Activated CD4-positive, alpha-beta T cell treated with anti-CD3 and anti-CD28 coated beads, Interleukin-2, amount 10 ng/mL, durations not matched to agents 7 days and 5 days (primary cell): ENCODE measurements around the gene CHST6. TPM values are rescaled to one million over a fixed set of nuclear protein-coding genes. Genes with fewer than 3 reads are reported as not detected.
"Not testable (repeated sequence)": the region's sequence is repeated elsewhere in the genome, so short reads cannot be mapped to it uniquely, and the experiment has no call there.

Experiments used
- CTCF ChIA-PET: fragments of 350-600 bp; sonication (Branson Sonifier 250); formaldehyde crosslinking; loops from one replicate; lab custom pipeline; 2021; ENCODE audit warnings: antibody characterized with exemption; lab: Charles Lee
- POLR2A ChIA-PET: fragments of 350-600 bp; sonication (Branson Sonifier 250); formaldehyde crosslinking; loops from one replicate; lab custom pipeline; 2021; ENCODE audit warnings: antibody characterized with exemption; lab: Charles Lee
- DNase-seq: peaks from one replicate; pipeline ENCODE4 v3.0.0-alpha.2; 2020
- H3K27ac Mint-ChIP-seq: one replicate; pipeline ENCODE4 v1.8.0; 2021; ENCODE audit warnings: mild to moderate bottlenecking, moderate library complexity, mixed read lengths
- H3K27me3 Mint-ChIP-seq: one replicate; pipeline ENCODE4 v1.8.0; 2021; ENCODE audit warnings: mixed read lengths
- H3K36me3 Mint-ChIP-seq: one replicate; pipeline ENCODE4 v1.8.0; 2021; ENCODE audit warnings: low read depth, mixed read lengths
- H3K4me1 Mint-ChIP-seq: one replicate; pipeline ENCODE4 v1.8.0; 2021; ENCODE audit warnings: mixed read lengths
- H3K4me3 Mint-ChIP-seq: one replicate; pipeline ENCODE4 v1.8.0; 2021; ENCODE audit warnings: mild to moderate bottlenecking, moderate library complexity, mixed read lengths
- H3K9me3 Mint-ChIP-seq: one replicate; pipeline ENCODE4 v1.8.0; 2021; ENCODE audit warnings: mixed read lengths
- total RNA-seq, 2 experiments: library from RNA; stranded (reverse); gene quantifications; one replicate each; pipeline ENCODE4 v1.2.3, GENCODE V29; 2021

CHST6 gene
- total RNA-seq, 2 experiments from 2014 or later: not detected

DNA sequence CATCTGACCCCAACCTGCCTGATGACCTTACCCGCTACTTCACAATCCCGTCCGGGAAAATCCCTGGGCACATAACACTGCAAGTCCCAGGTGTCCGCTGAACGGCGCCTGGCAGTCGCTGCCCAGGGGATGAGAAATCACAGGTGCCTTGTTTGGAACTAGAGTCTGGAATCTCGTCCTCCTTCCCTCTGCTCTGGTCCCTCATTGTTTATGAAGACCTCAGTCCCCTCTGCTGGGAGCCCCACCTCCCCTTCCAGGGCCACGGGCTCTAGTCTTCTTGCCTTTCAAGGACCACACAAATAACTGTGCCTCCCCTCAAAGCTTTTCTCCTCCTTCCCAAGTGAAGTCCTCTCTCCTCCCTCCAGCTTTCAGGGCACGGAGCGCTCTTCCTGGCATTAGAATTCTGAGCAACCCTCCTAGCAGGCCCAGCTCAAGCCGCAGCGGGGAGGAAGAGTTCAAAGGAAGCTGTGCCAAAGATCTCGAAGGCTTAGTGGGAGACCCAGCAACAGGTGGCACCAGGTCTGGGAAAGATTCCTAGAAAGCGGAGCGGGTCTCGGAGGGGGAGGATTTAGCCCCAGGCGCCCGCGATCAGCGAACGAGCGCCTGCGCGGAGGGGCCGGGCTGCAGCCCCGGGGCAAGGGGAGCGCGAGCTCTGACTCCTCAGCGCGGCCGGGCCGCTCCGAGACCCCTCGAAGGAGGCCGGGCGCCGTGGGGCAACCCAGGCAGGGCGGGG, 31.7 kb downstream of the CHST6 start:
- DNase-seq: peak; percentile 29
- Mint-ChIP-seq H3K4me1 (peaks cover 42% of the 10 kb centered on the region), H3K36me3 (peaks cover 24% of the 10 kb centered on the region), H3K4me3 (peak overlapping the region; percentile 83), H3K27ac (peak overlapping the region; percentile 91)
- H3K27me3 Mint-ChIP-seq, H3K9me3 Mint-ChIP-seq, POLR2A ChIA-PET: not testable (repeated sequence)
- CTCF ChIA-PET: interaction anchor here (0.7 to 2.5 kb wide), 12 partner anchors 8 to 264 kb away, joined by 3 to 15 read pairs (median 4); partner anchors contain the start of gene ADAT1

DNA sequence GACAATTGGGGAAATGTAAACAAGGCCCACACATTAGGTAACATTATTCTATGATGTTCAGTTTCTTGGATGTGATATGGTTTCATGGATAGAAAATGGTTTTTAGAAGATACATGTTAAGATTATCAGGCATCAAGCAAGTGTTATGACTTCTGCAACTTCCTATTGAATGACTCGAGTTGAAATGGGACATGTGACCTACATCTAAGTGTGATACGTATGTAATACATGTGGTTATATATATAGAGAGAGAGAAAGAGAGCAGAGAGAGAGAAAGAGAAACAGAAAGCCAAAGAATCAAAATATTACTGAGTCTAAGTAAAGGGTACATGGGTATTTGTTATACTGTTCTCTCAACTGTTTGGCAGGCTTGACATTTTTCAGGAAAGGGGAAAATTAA, 32.4 kb downstream of the CHST6 start:
- H3K27me3 Mint-ChIP-seq: no peaks in the 10 kb centered on the region
- H3K27ac Mint-ChIP-seq: peak overlapping the region; percentile 91
- peak overlapping the region; percentile 83 for H3K4me3 Mint-ChIP-seq
- H3K36me3 Mint-ChIP-seq: peaks cover 24% of the 10 kb centered on the region
- peaks cover 45% of the 10 kb centered on the region for H3K4me1 Mint-ChIP-seq
- POLR2A ChIA-PET: no interaction called here
- CTCF ChIA-PET: interaction anchor here (0.6 to 1.4 kb wide), 2 partner anchors 8 to 49 kb away, joined by 3 read pairs; no protein-coding TSS in a partner anchor
- no peaks in the 10 kb centered on the region for H3K9me3 Mint-ChIP-seq
- peak; percentile 24 for DNase-seq

GRCh38 chr16:75461575-75461974, 33.7 kb downstream of the CHST6 start:
- Mint-ChIP-seq H3K9me3 (no peaks in the 10 kb centered on the region), H3K4me3 (no peak overlapping the region), H3K36me3 (peaks cover 24% of the 10 kb centered on the region), H3K4me1 (peaks cover 47% of the 10 kb centered on the region), H3K27me3 (no peaks in the 10 kb centered on the region), H3K27ac (peak overlapping the region; percentile 91)
- no peak for DNase-seq
- POLR2A ChIA-PET: no interaction called here
- CTCF ChIA-PET: no interaction called here

DNA sequence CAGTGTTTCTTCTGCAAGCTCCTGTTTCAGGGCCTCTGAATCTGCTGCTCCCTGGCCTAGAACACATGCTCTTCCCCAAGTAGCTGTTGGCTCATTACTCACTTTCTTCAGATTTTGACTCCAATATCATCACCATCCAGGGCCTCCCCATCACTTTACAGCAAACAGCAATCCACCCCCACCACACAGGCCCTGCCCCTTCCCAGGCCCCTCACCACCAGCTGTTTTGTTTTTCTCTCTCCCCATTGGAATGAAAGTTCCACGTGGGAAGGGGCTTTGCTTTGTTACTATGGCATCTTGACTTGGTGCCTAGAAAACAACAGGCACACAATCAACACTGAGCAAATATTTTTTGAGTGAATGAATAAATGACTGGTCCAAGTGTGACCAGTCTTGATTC, 34.8 kb downstream of the CHST6 start:
- peaks cover 24% of the 10 kb centered on the region for H3K36me3 Mint-ChIP-seq
- H3K4me1 Mint-ChIP-seq: peaks cover 49% of the 10 kb centered on the region
- peak overlapping the region; percentile 1 for H3K27ac Mint-ChIP-seq
- ChIA-PET CTCF (no interaction called here), POLR2A (no interaction called here)
- no peak for DNase-seq
- H3K27me3 Mint-ChIP-seq: no peaks in the 10 kb centered on the region
- H3K9me3 Mint-ChIP-seq: no peaks in the 10 kb centered on the region
- no peak overlapping the region for H3K4me3 Mint-ChIP-seq

GRCh38 chr16:75459691-75460090, 35.5 kb downstream of the CHST6 start:
- ChIA-PET POLR2A (no interaction called here), CTCF (no interaction called here)
- Mint-ChIP-seq H3K4me3 (no peak overlapping the region), H3K36me3 (peaks cover 24% of the 10 kb centered on the region), H3K4me1 (peaks cover 46% of the 10 kb centered on the region), H3K27me3 (no peaks in the 10 kb centered on the region), H3K9me3 (no peaks in the 10 kb centered on the region), H3K27ac (no peak overlapping the region)
- no peak for DNase-seq

- H3K4me1 Mint-ChIP-seq: peaks cover 49% of the 10 kb centered on the region
- peaks cover 27% of the 10 kb centered on the region for H3K36me3 Mint-ChIP-seq
- no peak for DNase-seq
- H3K27me3 Mint-ChIP-seq: no peaks in the 10 kb centered on the region
- CTCF ChIA-PET: interaction anchor here (1.0 to 1.9 kb wide), 3 partner anchors 13 to 27 kb away, joined by 3 to 6 read pairs (median 3); no protein-coding TSS in a partner anchor
- H3K4me3 Mint-ChIP-seq: no peak overlapping the region
- POLR2A ChIA-PET: no interaction called here
- H3K9me3 Mint-ChIP-seq: no peaks in the 10 kb centered on the region
- no peak overlapping the region for H3K27ac Mint-ChIP-seq
Observed at GRCh38 chr16:75458439-75458838, 36.8 kb downstream of the CHST6 start.

DNA sequence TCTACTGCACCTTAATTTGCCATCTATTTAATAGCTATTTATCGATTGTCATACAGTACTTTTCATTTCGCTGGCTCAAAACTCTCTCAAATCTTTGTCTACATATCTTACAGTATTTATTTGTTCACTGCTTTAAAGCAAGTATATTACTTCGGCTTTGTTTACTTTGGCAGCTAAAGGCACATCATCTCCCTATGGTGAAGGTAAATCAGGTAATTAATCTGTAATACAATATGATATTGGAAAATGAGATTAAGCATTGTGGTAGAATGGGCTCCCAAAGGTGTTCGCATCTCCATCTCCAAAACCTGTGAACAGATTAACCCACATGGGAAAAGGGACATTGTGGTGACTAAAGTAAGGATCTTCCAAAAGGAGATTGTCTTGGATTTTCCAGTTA, 37.2 kb downstream of the CHST6 start:
- H3K4me3 Mint-ChIP-seq: no peak overlapping the region

GRCh38 chr16:75457485-75458021, 37.7 kb downstream of the CHST6 start:
- H3K27me3 Mint-ChIP-seq: no peaks in the 10 kb centered on the region
- H3K9me3 Mint-ChIP-seq: no peaks in the 10 kb centered on the region
- H3K36me3 Mint-ChIP-seq: peaks cover 24% of the 10 kb centered on the region
- no peak for DNase-seq
- POLR2A ChIA-PET: no interaction called here
- H3K27ac Mint-ChIP-seq: peak overlapping the region; percentile 41
- H3K4me1 Mint-ChIP-seq: peaks cover 43% of the 10 kb centered on the region
- no peak overlapping the region for H3K4me3 Mint-ChIP-seq
- CTCF ChIA-PET: interaction anchor here (1.2 to 1.9 kb wide), 2 partner anchors 14 to 27 kb away, joined by 3 to 6 read pairs; no protein-coding TSS in a partner anchor

More for the DNA sequence above, 37.2 kb downstream of the CHST6 start:
- Mint-ChIP-seq H3K27ac (no peak overlapping the region), H3K4me1 (peaks cover 47% of the 10 kb centered on the region), H3K27me3 (no peaks in the 10 kb centered on the region), H3K9me3 (no peaks in the 10 kb centered on the region), H3K36me3 (peaks cover 25% of the 10 kb centered on the region)
- POLR2A ChIA-PET: no interaction called here
- DNase-seq: no peak
- CTCF ChIA-PET: interaction anchor here (1.0 to 1.9 kb wide), 3 partner anchors 13 to 27 kb away, joined by 3 to 6 read pairs (median 3); no protein-coding TSS in a partner anchor

DNA sequence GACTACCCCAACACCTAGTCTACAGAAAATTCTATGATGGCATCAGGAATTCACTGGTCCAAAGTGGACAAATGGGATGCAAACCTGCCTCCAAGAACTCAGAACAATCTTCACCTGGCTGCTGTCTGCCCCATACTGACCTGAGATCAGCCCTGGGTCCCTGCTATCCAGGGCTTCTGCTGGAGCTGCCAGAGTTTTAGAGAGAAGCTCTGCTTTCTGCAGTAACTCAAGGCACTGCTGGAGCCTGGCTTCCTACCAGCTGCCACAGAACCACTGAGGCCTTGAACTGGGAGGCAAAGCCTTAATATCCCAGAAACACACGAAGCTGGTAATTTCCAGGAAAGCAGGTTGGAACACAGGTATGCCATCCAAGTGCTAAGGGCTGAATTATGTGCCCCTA, 38.3 kb downstream of the CHST6 start:
- ChIA-PET POLR2A (no interaction called here), CTCF (interaction anchor here (1.9 kb wide), 1 partner anchor 26 kb away, joined by 6 read pairs; no protein-coding TSS in a partner anchor)
- Mint-ChIP-seq H3K4me3 (no peak overlapping the region), H3K27me3 (no peaks in the 10 kb centered on the region), H3K9me3 (no peaks in the 10 kb centered on the region), H3K4me1 (peaks cover 37% of the 10 kb centered on the region), H3K36me3 (peaks cover 24% of the 10 kb centered on the region), H3K27ac (peak overlapping the region; percentile 63)
- DNase-seq: no peak

DNA sequence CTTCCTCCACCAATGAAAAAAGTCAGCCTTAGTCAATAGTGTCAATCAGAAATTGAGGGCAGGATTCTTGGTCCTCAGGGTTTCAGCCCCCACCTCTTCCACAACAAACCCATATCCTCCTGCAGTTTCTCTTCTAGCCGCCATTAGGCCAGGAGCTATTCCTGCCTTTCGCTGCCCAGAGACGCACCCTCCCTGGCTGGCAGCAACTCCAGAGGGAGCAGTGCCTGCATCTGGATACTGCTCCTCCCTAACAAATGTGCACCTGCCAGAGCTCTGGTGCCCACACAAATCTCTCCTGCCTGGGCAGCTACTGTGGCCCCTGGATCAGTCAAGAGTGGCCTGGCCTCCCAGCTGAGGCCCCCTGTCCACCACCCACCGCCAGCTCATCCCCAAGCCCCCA, 38.8 kb downstream of the CHST6 start:
- POLR2A ChIA-PET, DNase-seq, H3K4me3 Mint-ChIP-seq, H3K9me3 Mint-ChIP-seq, H3K27me3 Mint-ChIP-seq: not testable (repeated sequence)
- Mint-ChIP-seq H3K36me3 (peaks cover 22% of the 10 kb centered on the region), H3K27ac (peak overlapping the region; percentile 63), H3K4me1 (peaks cover 32% of the 10 kb centered on the region)
- CTCF ChIA-PET: interaction anchor here (1.3 kb wide), 1 partner anchor 9 kb away, joined by 3 read pairs; no protein-coding TSS in a partner anchor

DNA sequence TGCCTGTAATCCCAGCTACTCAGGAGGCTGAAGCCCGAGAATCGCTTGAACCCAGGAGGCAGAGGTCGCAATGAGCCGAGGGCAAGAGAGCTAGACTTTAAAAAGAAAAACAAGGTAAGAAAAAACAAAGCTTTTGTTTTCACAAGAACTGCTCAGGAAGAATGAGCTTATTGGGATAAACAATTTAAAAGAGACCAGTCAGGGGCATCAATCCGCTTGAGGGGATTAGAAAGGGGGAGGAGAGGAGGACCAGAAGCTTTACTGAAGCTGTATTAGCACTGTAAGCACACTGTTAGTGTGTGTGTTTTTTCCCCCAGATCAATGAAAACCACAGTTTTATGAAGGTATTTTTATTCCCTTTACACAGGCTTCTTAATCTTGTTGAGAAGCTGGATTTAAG, 39.6 kb downstream of the CHST6 start:
- DNase-seq: no peak
- no peak overlapping the region for H3K4me3 Mint-ChIP-seq
- H3K4me1 Mint-ChIP-seq: peaks cover 24% of the 10 kb centered on the region
- H3K27me3 Mint-ChIP-seq: no peaks in the 10 kb centered on the region
- H3K27ac Mint-ChIP-seq: no peak overlapping the region
- peaks cover 23% of the 10 kb centered on the region for H3K36me3 Mint-ChIP-seq
- ChIA-PET CTCF (interaction anchor here (0.6 to 1.3 kb wide), 4 partner anchors 8 to 691 kb away, joined by 3 to 5 read pairs (median 3); no protein-coding TSS in a partner anchor), POLR2A (interaction anchor here (0.7 kb wide), 1 partner anchor 21 kb away, joined by 3 read pairs; no protein-coding TSS in a partner anchor)
- H3K9me3 Mint-ChIP-seq: no peaks in the 10 kb centered on the region

- Mint-ChIP-seq H3K27ac (no peak overlapping the region), H3K4me1 (peaks cover 13% of the 10 kb centered on the region), H3K36me3 (peaks cover 20% of the 10 kb centered on the region), H3K27me3 (no peaks in the 10 kb centered on the region), H3K4me3 (no peak overlapping the region), H3K9me3 (no peaks in the 10 kb centered on the region)
- ChIA-PET CTCF (interaction anchor here (0.7 to 2.0 kb wide), 4 partner anchors 11 to 32 kb away, joined by 3 to 6 read pairs (median 4); no protein-coding TSS in a partner anchor), POLR2A (no interaction called here)
- no peak for DNase-seq
Observed at GRCh38 chr16:75452464-75453190, 42.6 kb downstream of the CHST6 start.
